HG03342 (cell line): ENCODE data around the gene OAF.

Source experiments
- ATAC-seq: cut with Tn5 transposase; IDR thresholded peaks from one replicate; pipeline ENCODE4 v1.9.1; 2021; ENCODE audit warnings: mild to moderate bottlenecking, moderate library complexity; ENCODE audit not compliant: unreplicated experiment

The OAF gene

DNA sequence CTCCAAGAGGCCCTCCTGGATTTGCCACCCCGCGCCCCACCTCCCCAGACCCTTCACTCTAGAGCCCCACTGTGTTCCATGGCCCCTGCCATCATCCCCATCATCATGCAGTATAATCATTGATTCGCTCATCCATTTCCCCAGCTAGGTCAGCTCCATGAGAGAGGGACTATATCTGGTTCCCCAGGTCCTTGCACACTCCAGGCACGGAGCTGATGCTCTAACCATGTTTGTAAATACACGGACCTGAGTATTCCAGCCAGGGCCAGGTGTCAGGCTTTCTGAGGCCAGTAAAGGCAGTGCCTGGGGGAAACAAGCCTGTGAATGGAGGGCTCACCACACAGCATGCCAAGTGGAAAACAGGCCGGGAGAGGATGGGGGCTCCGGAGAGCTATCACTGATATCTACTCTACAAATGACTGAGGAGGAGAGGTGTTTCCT lies 27.1 kb upstream of the OAF start:
- ATAC-seq: no peak

DNA sequence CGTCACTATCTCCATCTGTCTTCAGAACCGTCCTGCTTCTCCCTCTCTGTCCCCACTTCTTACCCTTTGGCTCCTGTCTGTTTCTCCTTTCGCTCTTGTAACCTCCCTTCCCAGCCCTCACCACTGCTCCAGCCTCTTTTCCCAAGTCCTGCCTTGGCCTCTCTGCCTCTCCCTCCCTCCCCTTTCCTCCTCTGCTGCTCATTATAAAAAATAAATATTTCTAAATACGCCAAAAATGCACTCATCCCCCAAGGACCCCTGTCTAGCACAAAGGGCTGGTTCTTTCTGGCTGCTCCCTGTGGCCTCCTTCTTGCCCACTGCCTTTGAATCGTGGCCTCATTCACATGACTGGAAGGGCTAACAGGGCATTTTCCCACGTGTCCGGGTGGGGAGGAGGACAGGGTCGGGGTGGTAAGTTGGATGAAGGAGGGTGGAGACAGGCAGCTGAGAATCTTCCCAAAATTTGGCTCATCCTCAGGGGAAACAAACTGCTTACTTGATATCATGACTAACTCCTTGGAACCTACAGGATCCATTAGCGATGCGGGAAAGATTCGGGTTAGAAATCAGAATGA lies 26.4 kb upstream of the OAF start:
- no peak for ATAC-seq

DNA sequence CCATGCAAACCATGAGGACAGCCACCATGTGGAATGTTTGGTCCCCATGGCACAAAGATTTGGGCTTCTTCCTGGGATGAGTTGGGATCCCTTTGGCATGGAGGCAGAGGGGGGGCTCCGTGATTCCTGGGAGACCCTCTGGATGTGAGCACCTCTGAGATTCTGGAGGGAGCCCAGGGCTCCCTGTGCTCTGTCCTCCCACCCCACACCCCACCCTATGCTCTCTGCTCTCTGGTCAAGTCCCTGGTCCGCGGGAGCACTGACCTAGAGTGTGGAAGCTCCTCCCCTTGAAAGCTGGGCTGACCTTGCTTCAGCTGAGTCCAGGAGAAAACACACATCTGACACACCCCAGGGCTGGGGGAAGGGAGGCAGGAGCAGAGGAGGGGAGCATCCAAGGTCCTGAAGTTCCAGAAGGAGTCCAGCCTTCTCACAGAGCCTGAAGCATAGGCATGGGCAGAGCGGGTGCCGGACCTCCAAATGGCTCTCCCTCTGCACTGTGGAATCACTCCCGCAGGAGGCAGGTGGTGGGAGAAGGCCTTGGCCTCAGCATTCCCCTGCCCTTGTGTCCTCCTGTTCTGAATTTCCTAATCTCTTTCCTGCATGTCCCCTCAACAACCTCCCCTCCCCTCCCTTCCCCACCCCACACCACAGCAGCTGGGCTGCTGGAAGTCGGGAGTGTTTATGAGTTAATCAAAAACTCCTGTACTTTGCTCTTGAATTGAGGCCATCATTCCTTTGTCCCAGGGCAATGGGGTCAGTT lies 25.7 kb upstream of the OAF start:
- no peak for ATAC-seq

DNA sequence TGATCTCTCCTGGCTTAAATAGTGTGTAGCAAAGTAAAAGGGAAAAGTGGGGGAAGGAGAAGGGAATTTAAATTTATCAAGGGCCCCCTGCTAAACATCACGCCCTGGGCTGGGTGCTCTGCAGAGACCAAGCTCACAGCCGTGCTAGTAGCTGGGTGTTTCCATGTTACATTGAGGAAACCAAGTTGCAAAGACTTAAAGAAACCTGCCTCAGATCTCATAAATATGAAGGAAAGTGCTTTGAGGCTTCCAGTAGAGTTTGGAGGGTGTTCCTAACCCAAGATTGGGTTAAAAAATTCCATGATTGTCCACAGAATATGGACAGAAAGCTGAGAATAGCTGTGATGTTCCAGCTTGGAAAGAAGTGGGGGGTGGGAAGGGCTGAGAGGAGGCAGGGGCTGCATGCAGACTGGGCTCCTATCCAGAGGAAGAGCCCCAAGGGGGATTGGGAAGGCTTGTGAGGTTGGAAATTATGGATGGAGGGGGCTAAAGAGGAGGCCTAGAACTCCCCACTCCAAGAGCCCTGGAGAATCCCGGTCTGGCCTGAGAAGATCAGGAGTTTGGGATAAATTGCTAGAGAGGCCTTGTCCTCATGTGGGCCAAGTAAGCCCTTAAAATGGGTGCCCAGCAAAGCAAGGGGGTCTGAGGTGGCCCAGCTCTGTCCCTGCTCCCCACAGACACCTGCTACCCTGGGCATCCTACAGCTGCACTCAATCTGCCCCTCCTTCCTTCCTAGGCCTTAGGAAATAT lies 25.0 kb upstream of the OAF start:
- ATAC-seq: no peak

DNA sequence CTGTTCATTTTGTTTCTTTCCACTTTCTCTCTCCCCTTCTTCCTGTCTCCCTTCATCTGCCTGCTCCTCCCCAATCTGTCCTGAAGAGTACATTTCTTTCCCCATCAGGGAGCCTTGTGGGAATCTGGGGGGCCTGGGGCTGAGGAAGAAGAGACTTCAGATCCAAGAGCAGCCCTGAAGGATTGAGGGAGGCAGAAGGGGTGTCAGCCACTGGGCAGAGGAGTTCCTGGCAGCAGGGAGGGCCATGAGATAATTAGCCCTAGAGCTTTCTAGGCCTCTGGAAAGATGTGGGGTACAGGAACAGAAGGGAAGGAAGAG lies 24.4 kb upstream of the OAF start:
- ATAC-seq: no peak

DNA sequence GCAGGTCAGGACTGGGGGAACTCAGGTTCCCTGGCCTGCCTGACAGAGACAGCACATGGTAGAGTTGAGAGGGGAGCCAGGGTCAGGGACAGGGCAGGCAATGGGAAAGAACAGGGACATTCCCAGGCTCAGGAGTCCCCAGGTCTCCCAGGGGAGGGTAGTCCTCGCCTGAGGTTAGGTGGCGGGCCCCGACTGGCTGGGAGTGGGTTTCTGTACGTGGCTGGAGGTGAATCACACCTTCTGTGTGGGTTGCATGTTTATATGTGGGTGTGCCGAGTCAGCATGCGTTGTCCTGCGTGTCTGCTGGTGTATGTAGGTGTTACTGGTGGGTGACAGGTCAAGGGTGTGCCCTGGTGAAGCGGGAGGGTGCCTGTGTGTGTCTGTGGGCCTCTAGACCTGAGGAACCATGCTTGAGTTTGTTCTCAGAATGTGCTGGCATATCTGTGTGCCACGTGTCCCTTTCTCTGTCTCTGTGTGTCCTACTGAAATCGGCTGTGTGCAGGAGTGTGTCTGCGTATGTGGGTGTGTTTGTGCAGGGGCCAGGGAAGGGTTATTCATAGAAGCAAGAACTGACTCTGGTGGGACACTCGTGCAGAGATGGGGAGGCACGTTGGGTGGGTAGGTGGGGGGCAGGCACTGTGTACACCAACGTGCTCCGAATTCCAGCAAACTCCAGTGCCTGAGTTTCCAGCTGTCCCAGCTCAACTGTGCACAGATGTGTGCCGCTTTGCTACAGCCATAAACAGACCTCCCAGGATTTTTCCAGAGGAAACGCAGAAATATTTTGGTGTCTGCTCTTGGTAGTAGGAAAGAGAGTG lies 23.8 kb upstream of the OAF start:
- no peak for ATAC-seq

- no peak for ATAC-seq
These were observed 22.5 kb upstream of the OAF start for GRCh38 chr11:120188371-120188770.

- ATAC-seq: no peak
These were observed 21.9 kb upstream of the OAF start for GRCh38 chr11:120188811-120189455.

- ATAC-seq: no peak
These were observed 19.8 kb upstream of the OAF start for GRCh38 chr11:120191058-120191457.

DNA sequence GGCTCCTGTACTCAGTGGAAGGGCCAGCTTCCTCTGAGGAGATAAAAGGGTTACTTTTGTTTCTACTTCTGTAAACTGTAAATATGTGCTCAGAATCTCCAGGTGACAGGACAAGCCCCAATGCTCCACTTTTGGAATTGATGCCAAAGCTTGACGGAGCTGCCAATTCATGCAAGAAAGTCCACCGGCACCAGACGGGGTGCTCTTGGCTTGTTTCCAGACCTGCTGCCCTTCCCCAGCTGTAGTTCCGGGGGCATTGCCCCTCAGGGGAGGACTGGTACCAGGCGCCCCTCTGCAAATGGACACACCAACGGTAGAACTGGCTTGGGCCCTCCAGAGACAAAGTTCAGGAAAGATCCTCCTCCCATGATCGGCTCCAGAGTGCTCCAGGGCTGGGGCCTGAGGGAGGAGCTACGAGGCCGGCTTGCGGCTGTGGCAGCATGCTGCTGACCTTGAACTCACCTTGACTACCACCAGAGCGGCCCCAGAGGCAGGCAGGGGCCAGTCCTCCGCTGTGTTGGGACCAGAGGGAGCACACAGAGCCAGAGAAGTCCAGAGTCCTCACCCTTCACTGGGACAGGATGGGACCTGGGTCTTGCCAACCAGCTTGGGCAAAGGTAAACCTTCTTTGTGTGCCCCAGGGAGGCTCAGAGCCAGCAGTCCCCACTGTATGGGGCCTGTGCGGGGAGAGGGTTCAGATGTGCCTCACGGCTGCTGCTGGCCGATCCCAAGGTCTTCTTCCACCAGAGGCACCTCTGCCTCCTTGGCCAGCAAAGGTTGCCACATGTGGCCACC lies 17.8 kb upstream of the OAF start:
- no peak for ATAC-seq

- no peak for ATAC-seq
These were observed 16.7 kb upstream of the OAF start for GRCh38 chr11:120194166-120194565.

DNA sequence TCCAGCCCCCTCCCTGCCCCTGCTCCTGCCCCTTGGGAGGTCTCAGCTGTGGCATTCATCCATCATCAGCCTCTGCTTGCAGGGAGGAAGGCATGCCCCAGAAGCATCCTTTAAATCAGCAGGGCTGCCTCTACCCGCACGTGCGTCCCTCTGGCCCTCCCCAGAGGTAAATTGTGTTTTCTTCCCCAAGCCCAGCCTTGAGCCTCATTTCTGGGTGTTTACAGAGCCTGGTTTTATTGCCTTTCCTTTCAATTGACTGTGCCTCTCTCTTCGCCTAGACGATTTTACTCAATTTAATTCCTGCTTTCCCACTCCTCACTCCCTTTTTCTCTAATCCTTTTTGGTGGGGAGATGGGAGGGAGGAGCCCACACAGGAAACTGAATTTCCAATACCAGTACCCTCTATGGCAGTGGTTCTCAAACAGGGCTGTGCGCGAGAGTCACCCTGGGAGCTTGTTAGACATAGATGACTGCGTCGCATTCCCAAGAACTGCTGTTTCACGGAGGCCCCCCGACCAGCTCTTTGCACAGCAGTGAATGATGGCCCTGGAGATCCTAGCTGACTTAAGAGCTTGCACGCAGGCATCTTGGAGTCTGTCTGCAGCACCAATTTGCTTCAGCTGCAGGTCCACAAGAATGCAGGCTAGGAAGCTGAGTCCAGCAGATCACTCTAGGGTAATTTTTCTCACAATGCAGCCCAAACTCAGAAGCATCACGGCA lies 15.1 kb upstream of the OAF start:
- no peak for ATAC-seq

DNA sequence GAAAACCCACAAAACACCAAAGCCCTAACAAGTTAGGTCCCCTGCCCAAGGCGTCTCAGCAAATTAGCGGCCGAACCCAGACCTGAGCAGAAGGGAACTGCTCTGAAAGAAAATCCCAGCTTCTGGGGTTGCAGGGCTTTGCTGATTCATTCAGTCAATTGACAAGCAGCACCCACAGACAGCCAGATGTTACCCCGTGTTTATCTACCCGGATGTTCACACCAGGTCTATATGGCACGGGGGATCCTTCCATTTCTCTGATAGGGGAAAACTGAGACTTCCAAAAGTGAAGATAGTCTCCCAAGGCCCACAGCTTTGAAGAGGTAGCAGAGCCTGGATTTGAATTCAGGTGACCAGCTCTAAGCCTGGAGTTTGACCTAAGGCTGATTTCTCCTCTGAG lies 14.0 kb upstream of the OAF start:
- no peak for ATAC-seq

DNA sequence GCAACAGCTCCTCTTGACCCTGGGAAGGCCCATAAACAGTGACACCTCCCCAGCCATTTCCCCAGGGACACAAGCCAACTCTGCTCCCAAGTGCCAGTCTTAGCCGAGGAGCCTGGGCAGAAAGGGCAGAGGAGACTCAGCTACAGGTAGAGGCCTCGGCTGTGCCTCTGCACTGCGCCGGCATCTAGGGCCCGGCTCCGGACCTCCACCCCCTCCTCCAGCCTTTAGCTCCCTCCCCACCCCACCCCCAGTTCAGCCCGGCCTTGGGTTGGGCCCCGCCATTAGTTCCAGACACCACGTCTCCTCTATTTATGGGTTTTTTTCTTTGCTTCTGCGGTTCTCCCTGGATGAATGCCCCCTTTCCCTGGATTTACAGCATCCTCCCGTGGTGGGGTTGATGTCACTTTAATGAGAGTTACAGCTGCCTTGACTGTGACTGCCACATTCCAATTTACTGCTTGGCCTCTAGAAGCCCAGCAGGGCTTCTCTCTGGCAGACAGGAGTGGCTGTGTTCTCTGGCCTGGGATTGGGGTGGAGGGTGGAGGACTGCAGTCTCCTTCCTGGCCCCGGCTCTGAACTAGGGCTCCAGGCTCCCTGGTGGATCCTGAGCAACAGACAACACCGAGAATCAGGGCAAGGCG lies 13.5 kb upstream of the OAF start:
- ATAC-seq: no peak

DNA sequence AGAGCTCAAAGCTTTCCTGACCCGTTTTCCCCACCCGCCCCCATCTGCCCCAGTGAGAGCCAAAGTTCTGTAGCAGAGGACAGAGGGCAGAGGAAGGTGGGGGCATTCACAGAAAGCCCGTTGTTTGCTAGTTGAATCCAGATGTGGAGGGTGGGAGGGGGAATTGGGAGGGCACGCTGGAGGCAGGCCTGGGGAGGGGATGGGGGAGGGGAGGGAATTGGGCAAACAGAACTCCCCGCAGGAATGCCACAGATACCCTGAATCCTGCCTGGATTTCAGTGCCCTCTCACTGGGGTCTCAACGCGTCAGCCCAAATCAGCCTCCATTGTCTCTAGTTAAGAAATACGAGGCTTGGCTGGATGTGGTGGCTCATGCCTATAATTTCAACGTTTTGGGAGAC lies 12.9 kb upstream of the OAF start:
- ATAC-seq: no peak

GRCh38 chr11:120198403-120198786 lies 12.4 kb upstream of the OAF start:
- ATAC-seq: no peak

DNA sequence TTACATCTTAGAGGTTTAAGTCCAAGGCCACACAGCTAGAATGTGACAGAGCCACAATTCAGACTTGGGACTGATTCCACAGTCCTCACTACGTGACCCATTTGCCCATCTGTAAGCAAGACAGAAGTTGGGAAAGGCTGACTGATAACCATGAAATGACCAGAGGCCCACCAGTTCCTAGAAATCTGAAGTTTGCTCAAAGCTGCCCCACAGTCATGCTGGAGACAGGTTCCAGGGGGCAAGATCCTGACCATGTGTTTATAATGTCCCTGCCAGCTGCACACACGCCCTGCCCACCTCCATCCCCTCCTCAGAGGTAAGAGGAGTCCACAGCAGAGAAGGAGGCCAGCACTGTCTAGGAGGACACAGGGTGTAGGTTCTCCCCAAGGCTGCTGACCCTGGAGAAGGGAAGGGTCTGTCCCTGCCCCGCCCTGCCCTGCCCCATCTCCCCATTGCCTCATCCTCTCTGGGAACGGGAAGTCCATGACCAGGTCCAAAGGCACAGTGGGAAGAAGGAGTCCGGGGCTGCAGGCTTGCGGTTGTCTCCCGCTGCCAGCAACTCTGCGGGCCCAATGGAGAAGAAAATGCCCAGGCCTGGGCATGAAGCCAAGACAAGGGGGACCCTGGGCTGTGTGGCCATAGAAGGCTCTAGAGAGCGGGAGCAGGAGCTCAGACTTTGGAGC lies 11.9 kb upstream of the OAF start:
- no peak for ATAC-seq

- no peak for ATAC-seq
These were observed 11.2 kb upstream of the OAF start for GRCh38 chr11:120199613-120200012.
